ENCODE measurements around the gene RAMP1.

The RAMP1 gene

GRCh38 chr2:237872178-237872887 is 12.9 kb downstream of the RAMP1 start:
- H3K27me3 ChIP-seq (ENCODE audit: insufficient read depth, poor library complexity, severe bottlenecking): no peaks in the 10 kb centered on the region
- TF ChIP-seq SPI1 (IDR thresholded peaks at IDR 0.05; ENCODE audit: borderline replicate concordance, low read depth): no peak
- DNase-seq (ENCODE audit: low read depth in 1 of 2, low spot score in 1 of 2): no peak
- H3K27ac ChIP-seq (replicated peaks): no peak overlapping the region
- H3K4me3 ChIP-seq (replicated peaks; ENCODE audit: insufficient read depth, low read length): no peak overlapping the region

DNA sequence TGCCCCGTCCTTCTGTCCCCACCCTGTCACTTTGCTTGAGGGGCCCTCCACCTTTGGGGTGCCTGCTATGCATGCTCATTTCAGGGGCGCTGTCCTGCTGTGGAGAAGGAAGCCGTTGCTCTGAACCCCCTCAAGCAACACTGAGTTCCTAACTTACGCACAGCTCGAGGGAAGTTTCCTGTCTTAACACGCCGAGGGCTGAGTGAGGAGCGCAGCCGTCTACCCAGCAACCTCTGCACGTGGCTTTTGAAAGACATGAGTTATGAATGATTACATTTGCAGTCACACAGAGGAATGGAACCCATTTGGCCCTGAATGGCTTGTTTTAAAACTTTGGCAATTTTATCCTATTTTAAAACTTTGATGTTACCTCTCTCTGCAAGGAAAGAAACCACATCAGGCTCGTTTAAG is 14.0 kb downstream of the RAMP1 start:
- Histone ChIP-seq H3K27ac (replicated peaks) (no peak overlapping the region), H3K4me3 (replicated peaks; ENCODE audit: insufficient read depth, low read length) (no peak overlapping the region), H3K27me3 (ENCODE audit: insufficient read depth, poor library complexity, severe bottlenecking) (no peaks in the 10 kb centered on the region)
- DNase-seq (ENCODE audit: low read depth in 1 of 2, low spot score in 1 of 2): no peak
- TF ChIP-seq GABPA (IDR thresholded peaks at IDR 0.05; ENCODE audit: low read depth): no peak
- TF ChIP-seq, protein P1, sequence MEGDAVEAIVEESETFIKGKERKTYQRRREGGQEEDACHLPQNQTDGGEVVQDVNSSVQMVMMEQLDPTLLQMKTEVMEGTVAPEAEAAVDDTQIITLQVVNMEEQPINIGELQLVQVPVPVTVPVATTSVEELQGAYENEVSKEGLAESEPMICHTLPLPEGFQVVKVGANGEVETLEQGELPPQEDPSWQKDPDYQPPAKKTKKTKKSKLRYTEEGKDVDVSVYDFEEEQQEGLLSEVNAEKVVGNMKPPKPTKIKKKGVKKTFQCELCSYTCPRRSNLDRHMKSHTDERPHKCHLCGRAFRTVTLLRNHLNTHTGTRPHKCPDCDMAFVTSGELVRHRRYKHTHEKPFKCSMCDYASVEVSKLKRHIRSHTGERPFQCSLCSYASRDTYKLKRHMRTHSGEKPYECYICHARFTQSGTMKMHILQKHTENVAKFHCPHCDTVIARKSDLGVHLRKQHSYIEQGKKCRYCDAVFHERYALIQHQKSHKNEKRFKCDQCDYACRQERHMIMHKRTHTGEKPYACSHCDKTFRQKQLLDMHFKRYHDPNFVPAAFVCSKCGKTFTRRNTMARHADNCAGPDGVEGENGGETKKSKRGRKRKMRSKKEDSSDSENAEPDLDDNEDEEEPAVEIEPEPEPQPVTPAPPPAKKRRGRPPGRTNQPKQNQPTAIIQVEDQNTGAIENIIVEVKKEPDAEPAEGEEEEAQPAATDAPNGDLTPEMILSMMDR (IDR thresholded peaks at IDR 0.05; ENCODE audit: insufficient read depth, low read length): no peak
- TF ChIP-seq REST (IDR thresholded peaks at IDR 0.05; ENCODE audit: insufficient replicate concordance, low read depth): no peak
- no peak for TF ChIP-seq SPI1 (IDR thresholded peaks at IDR 0.05; ENCODE audit: borderline replicate concordance, low read depth)

DNA sequence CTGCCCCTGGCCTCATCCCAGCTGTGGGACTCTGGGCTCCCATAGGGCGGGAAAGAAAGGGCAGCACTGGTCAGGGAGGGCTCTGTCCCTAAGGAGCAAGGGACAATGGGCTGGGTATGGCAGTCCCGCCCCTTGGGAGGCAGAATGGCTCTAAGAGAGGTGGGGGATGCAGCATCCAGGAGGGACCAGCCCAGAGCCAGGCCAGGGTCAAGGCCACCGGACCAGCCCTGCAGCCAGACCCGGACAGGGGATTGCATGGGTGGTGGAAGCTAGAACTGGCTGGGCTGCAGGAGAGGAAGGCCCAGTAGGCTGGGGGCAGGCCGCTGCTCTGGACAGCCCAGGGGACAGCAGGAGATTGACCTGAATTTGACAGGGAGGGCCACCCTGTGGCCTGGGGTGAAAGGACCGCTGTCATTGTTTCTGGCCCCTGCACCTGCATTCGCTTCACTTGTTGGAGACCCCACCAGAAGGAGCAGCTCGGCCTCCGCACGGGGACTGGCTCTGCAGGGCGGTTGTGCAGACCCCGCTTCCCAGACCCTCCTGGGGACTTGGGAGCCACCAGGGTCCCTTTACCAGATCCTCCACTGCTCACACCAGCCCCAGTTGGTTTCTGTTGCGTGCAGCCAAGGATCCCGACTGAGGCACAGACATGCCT is 14.6 kb downstream of the RAMP1 start:
- TF ChIP-seq, protein P1 (IDR thresholded peaks at IDR 0.05; ENCODE audit: insufficient read depth, low read length): no peak
- TF ChIP-seq POLR2AphosphoS5 (IDR thresholded peaks at IDR 0.05; ENCODE audit: low read depth) (no peak), SPI1 (IDR thresholded peaks at IDR 0.05; ENCODE audit: borderline replicate concordance, low read depth) (no peak), GABPA (IDR thresholded peaks at IDR 0.05; ENCODE audit: low read depth) (no peak), REST (IDR thresholded peaks at IDR 0.05; ENCODE audit: insufficient replicate concordance, low read depth) (no peak)
- DNase-seq (ENCODE audit: low read depth in 1 of 2, low spot score in 1 of 2): no peak
- Histone ChIP-seq H3K4me3 (replicated peaks; ENCODE audit: insufficient read depth, low read length) (no peak overlapping the region), H3K27ac (replicated peaks) (no peak overlapping the region), H3K27me3 (ENCODE audit: insufficient read depth, poor library complexity, severe bottlenecking) (no peaks in the 10 kb centered on the region)

DNA sequence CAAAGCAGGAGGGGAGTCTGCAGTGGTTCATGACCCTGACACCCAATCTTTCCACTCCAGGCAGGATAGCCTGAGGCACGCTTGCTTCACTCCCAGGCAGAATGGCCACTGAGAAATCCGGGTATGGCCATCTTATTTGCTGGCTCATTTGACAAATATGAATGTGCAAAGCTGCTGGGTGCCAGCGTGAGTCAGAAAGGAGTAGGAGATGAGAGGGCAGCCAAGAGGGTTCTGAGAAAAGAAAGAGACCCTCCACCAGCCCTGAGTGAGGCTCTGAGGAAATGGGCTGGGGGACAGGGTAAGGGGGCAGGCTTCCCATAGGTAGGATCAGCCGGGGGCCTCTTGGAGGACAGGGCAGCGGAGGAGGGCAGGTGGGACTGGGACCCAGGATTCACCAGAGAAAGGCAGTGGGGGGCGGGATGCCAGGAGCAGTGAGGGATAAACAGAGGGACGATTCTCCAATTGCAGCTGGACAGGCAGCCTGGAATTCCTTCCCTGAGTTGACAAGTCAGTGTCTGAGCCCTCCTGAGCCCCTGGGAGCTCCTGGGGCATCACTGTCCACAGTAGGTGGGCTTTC is 15.2 kb downstream of the RAMP1 start:
- no peak overlapping the region for H3K27ac ChIP-seq (replicated peaks)
- no peak for DNase-seq (ENCODE audit: low read depth in 1 of 2, low spot score in 1 of 2)
- no peaks in the 10 kb centered on the region for H3K27me3 ChIP-seq (ENCODE audit: insufficient read depth, poor library complexity, severe bottlenecking)
- no peak for TF ChIP-seq POLR2AphosphoS5 (IDR thresholded peaks at IDR 0.05; ENCODE audit: low read depth)
- H3K4me3 ChIP-seq (replicated peaks; ENCODE audit: insufficient read depth, low read length): no peak overlapping the region

Measured in HL-60 (cell line).